Activated naive CD8-positive, alpha-beta T cell (primary cell): ENCODE results near the gene CCDC187.

Source experiments
- H3K27ac Mint-ChIP-seq: one replicate; pipeline ENCODE4 v1.8.0; 2021; ENCODE audit warnings: mixed read lengths
- H3K27me3 Mint-ChIP-seq: one replicate; pipeline ENCODE4 v1.8.0; 2021; ENCODE audit warnings: mixed read lengths
- H3K36me3 Mint-ChIP-seq: one replicate; pipeline ENCODE4 v1.8.0; 2021; ENCODE audit warnings: mixed read lengths
- H3K4me1 Mint-ChIP-seq: one replicate; pipeline ENCODE4 v1.8.0; 2021; ENCODE audit warnings: low read depth, mixed read lengths
- H3K4me3 Mint-ChIP-seq: one replicate; pipeline ENCODE4 v1.8.0; 2021; ENCODE audit warnings: mild to moderate bottlenecking, mixed read lengths
- H3K9me3 Mint-ChIP-seq: one replicate; pipeline ENCODE4 v1.8.0; 2021; ENCODE audit warnings: low read depth, mixed read lengths

CCDC187 gene

DNA sequence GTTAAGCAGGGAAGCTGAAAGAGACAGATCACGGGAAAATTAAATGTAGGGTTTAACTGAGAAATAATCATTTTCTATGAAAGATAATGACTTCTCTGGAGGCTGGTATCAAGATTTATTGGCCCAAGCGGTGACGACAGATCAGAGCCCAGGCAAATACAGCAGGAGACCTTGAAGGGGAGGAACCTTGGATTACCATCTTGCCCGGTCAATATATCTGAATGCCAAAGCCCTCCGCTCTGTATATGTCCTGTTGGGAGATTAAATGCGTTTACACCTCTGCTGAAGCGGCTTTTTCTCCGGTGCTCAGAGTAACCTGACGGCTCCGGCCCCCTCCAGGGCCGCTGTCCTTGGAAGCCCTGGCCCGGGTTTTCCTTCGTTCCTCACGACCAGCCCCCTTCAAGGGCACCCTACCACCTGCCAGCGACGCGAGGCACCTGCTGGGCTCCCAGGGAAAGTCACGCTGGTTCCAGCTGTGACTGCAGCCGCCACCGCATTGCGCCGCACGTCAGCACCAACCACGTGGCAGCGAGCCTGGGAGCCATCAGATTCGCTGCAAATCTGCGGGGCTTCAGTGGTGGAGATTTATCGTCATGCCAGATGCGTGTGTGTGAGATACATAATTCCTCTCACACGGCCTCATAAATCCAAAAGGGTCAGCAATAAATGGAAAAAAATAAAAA lies 53.9 kb downstream of the CCDC187 start:
- H3K4me1 Mint-ChIP-seq: peaks cover 3% of the 10 kb centered on the region
- no peaks in the 10 kb centered on the region for H3K9me3 Mint-ChIP-seq
- H3K36me3 Mint-ChIP-seq: no peaks in the 10 kb centered on the region
- H3K27me3 Mint-ChIP-seq: no peaks in the 10 kb centered on the region
- no peak overlapping the region for H3K4me3 Mint-ChIP-seq
- no peak overlapping the region for H3K27ac Mint-ChIP-seq

DNA sequence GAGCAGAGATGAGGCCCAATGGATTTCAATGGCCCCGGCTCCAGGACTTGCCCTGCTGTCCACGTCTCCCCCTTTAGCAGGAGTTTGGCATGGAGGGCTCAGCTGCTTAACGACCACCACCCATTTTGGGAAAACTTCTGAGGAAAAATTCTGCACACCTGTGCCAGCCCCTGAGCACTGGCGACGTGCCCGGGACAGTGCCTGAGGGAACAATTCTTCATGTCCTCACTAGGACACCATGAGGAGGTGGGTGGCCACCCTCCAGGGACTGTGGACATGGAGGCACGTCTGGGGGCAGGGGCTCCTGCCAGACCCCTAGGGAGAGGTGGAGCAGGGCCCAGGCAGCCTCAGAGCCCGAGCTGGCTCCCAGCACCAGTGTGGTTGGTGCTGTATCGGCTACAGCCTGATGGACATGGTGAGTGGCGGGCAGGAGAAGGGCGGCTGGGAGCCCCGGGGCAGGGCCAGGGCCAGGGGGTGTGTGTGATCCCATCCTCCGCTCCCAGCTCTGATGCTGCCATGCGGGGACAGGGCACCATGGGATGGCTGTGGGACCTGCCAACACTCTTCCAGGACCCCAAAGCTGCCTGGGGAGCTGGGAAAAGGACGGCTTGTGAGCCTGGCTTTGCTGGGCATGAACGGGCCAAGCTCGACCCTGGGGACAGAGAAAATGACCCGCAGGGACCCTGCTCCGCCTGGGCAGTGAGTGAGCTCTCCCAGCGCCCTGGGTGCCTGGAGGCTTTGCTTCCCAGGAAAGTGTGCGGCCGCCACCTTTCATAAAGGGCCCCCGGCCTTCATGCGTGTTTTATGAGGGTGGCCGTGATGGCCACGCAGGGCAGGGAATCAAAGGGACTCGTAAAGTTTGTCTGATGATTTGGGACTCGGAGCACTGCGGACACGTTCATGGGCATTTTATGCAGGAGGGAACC lies 54.7 kb downstream of the CCDC187 start:
- Mint-ChIP-seq H3K4me1 (peaks cover 11% of the 10 kb centered on the region), H3K9me3 (no peaks in the 10 kb centered on the region), H3K27me3 (no peaks in the 10 kb centered on the region), H3K36me3 (no peaks in the 10 kb centered on the region), H3K27ac (no peak overlapping the region), H3K4me3 (no peak overlapping the region)

DNA sequence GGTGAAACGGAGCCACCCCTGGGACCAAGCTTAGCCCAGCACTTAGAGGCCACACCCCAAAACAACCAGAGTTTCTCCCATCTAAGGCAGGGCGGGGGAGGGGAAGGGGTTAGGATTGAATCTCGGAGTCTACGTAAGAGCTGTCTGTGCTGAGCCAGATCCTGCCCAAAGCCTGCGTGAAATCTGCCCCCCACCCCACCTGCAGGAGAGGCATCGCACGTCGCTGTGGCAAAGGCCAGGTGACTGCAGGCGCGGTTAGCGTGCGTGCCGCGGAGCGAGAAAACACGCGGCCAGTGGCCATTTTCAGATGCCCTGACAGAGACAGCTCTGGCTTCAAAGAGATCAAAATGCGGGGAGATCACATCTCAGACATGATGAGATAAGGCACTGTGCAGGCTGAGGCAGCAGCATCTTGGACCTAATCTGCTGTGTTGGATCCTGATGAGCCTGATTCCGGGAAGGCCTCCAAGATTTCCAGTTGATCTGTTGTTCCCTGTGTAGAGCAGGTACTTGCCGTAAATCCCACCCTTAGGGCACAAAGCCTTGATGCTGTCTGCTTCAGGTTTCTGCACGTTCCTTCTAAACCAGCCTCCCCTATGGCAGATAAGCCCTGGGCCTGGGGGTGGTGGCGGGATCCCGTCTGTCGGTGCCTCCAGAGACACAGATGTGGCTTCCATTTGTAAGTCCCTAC lies 55.8 kb downstream of the CCDC187 start:
- Mint-ChIP-seq H3K27me3 (no peaks in the 10 kb centered on the region), H3K9me3 (no peaks in the 10 kb centered on the region), H3K36me3 (no peaks in the 10 kb centered on the region), H3K4me3 (no peak overlapping the region), H3K27ac (no peak overlapping the region), H3K4me1 (peaks cover 22% of the 10 kb centered on the region)

DNA sequence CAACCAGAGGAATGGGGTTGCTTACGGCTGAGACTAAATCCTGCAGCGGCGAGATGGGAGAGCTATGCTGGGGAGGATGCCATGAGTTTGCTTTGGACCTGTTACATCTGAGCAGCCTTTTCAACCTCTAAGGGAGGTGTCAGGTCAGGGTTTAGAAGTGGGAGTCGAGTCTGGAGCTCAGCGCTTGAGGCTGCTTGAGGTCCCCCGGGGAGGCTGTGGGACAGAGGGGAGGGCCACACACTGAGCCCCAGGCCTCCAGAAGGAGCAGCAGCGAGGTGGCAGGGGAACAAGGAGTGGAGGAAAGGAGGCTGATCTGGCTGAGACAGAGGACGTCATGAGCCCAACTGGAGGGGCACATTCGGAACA lies 56.4 kb downstream of the CCDC187 start:
- H3K9me3 Mint-ChIP-seq: no peaks in the 10 kb centered on the region
- H3K4me3 Mint-ChIP-seq: peak overlapping the region; percentile 7
- H3K36me3 Mint-ChIP-seq: no peaks in the 10 kb centered on the region
- H3K27me3 Mint-ChIP-seq: no peaks in the 10 kb centered on the region
- H3K27ac Mint-ChIP-seq: no peak overlapping the region
- H3K4me1 Mint-ChIP-seq: peaks cover 27% of the 10 kb centered on the region

DNA sequence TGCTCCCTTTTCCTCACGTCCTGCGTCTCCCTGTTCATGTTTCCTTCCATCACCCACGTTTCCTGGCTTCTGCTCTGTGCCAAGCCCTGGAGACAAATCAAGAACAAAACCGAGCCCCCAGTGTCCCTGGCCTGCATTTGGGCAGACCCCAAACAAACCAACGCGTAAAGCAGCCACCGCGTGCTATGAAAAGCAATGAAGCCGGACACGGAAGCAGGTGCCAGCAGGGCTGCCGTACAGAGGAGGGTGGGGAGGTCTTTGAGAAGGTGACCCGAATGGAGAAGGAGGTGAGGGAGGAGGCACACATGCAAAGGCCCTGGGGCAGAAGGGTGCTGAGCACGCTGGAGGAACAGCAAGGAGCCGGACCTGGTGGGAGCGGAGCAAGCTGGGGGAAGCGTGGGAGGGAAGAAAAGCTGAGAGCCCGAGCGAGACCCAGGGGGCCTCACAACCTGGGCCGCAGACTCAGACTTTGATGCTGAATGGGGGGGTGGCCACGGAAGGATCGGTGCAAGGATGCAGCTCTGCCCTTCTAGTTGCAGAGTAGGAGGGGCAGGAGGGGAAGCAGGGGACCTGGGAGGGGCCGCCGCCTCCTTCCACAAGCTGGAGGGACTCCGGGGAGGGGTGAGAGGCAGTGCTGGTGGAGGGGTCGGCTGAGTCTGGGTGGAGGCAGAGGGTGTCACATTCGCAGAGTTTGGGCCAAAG lies 56.9 kb downstream of the CCDC187 start:
- Mint-ChIP-seq H3K27ac (no peak overlapping the region), H3K4me3 (peak overlapping the region; percentile 7), H3K36me3 (no peaks in the 10 kb centered on the region), H3K27me3 (no peaks in the 10 kb centered on the region), H3K4me1 (peaks cover 29% of the 10 kb centered on the region), H3K9me3 (no peaks in the 10 kb centered on the region)

DNA sequence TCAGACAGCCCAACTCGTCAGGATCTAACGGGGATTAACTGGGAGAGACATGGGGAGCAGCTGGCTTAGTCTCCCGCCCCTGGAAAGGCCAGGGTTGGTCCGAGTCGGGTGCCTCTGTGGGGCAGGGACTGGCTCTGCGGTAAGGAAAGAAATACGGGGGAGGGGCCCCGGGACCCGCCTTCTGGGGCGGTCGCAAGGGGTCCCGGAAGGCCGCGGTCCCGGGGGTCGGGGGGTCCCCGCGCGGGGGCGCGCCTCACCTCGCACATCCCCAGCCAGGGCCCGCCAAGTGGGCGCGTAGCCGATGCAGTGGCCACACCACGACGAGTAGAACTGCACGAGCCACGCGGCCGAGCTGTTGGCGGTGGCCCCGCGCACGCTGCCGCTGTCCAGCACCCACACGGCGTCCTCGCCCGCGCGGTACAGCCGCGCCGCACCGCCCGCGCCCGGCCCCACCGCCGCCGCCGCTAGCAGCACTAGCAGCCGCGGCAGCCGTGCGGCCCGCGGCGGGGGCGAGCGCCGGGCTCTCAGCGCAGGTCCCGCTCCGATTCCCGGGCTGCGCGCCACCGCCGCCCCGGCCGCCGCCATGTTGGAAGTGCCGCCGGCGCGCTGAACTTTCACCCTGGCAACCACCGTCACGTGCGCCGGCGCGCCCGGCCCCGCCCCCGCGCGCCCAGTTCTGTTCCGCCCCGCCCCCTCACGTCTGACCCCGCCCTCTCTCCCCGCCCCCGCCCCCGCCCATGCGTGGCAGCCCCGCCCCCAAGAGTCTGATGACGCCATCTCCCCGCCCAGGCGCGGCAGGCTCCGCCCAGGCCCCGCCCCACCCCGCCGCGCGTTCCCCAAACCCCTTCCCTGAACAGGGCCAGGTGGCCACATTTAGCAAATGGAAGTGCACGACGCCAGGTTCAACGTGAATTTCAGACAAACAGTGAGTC lies 58.4 kb downstream of the CCDC187 start, which contains the start of gene QSOX2:
QSOX2 (minus strand) TSS at position 594 of the 932 bp plus-strand sequence; CDS start at position 585, 9 bp downstream.
- peak within 1 kb of the TSS; percentile 98 for H3K27ac Mint-ChIP-seq
- H3K27me3 Mint-ChIP-seq: no peaks in the 10 kb centered on the region
- H3K36me3 Mint-ChIP-seq: no peaks in the 10 kb centered on the region
- H3K9me3 Mint-ChIP-seq: no peaks in the 10 kb centered on the region
- H3K4me3 Mint-ChIP-seq: peak within 1 kb of the TSS; percentile 100
- H3K4me1 Mint-ChIP-seq: peaks cover 37% of the 10 kb centered on the region

DNA sequence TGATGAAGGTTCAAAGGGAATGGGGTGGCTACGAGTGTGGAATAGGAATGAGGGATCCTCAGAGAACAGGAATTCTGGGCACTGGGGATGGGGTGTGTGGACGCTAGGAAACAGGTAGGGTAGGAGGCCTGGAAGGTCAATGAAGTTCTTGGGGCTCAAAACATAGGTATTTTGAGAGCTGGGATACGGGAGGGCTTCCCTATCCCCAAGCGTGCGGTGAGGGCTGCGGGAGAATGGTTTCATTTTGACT lies 59.0 kb downstream of the CCDC187 start:
- Mint-ChIP-seq H3K9me3 (no peaks in the 10 kb centered on the region), H3K27ac (peak overlapping the region; percentile 98), H3K4me1 (peaks cover 37% of the 10 kb centered on the region), H3K27me3 (no peaks in the 10 kb centered on the region), H3K4me3 (peak overlapping the region; percentile 100), H3K36me3 (no peaks in the 10 kb centered on the region)

DNA sequence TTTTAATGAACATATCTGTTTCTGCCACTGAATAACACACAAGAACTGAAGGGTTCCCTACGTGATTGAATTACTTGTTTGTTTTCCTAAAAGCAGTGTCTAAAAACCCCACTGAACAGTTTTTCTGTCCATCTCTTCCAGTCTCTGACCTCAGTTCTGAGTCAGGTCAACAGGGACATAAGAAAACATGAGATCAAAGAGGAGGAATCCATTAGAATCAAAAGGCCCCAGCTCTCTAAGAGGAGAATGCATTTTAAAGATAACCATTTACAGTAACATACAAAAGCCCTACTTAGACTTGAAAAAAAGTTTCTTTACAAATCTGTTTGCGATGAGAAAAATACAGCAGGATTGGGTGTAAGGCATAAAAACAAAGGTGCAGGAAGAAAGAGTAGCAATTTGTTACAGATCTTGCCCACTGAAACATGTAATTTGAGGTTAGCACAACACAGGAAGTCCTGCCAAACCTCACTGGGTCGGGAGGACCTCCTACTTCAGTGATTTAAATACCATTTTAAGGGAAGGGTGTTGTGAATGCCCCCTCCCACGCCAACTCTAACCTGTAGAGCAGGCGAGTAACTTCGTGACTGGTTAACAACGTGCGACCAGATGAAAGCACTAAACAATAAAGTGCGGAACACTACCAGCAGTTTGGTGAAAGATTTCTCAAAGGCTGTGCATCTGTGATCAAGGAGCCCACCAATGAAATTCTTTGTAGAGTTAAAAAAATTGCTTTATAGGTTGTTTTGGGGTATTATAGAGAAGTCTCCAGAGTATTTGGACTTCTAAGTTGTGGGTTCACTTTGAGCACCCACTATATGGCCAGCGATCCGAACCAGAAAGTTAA lies 59.5 kb downstream of the CCDC187 start:
- Mint-ChIP-seq H3K27ac (peak overlapping the region; percentile 98), H3K36me3 (no peaks in the 10 kb centered on the region), H3K9me3 (no peaks in the 10 kb centered on the region), H3K4me3 (peak overlapping the region; percentile 100), H3K4me1 (peaks cover 42% of the 10 kb centered on the region), H3K27me3 (no peaks in the 10 kb centered on the region)

DNA sequence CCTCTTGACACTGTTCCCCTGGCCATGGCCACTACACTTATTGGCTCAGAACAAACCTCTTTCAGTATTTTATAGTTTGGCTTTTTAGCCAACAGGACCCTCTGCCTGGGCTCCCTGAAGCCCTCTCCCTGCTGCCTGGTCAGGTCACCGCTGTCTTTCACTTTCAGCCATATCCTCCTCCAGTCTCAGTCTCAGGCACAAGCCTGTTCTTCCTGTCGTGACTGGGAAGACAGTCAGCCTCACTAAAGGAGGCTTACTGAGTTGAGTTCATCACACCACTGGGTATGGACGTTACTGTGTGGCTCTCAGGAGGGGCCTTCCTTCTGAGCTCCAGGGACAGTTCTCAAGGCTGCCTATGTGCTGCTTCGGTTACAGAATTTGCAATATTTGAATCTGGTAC lies 60.3 kb downstream of the CCDC187 start:
- Mint-ChIP-seq H3K27me3 (no peaks in the 10 kb centered on the region), H3K36me3 (no peaks in the 10 kb centered on the region), H3K4me1 (peaks cover 47% of the 10 kb centered on the region), H3K27ac (peak overlapping the region; percentile 98), H3K4me3 (peak overlapping the region; percentile 100), H3K9me3 (no peaks in the 10 kb centered on the region)

DNA sequence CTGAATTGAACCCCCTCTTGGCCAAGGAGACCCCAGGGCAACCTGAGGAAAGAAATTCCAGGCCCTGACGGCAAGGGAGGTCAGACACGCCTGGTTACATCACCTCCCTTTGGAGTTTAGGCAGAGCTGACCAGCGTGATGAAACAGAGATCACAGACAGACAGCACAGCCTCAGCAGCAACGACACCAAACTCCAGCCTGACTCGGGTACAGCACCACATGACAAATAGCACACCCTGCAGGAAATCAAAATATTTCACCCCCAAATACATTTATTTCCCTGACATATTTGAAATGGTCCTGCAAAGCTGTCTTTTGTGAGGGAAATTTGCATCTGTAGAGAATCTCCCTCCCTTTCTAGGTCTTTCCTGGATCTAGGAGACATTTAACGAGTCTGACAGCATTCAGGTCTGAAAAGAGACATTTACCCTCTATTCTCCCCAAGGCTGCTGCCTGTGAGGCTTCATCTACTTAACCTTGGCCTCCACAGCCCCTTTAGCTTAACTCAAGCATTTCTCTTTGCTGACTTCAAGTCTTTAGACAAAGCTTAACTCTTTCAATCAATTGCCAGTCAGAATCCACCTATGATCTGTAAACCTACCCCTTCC lies 60.9 kb downstream of the CCDC187 start:
- Mint-ChIP-seq H3K27ac (peak overlapping the region; percentile 98), H3K9me3 (no peaks in the 10 kb centered on the region), H3K4me3 (peak overlapping the region; percentile 100), H3K36me3 (no peaks in the 10 kb centered on the region), H3K27me3 (no peaks in the 10 kb centered on the region), H3K4me1 (peaks cover 51% of the 10 kb centered on the region)

DNA sequence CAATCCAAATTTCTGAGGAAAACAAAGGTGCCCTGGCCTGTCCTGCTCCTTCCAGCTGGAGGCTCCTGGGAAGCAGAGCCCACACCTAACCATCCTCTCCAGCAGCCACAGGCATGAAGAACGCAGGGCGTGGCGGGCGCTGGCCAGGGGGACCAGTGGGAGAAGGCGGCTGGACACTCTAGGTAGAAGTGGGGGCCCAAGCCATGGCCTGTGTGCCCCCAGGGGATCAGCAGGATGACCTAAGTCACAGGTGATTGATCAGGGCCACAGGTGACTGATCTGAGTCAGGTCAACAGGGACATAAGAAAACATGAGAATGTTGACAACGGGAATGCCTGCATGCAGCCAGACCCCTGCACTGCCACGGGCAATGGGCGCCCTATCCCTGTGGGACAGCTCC lies 61.6 kb downstream of the CCDC187 start:
- H3K4me3 Mint-ChIP-seq: no peak overlapping the region
- H3K27me3 Mint-ChIP-seq: no peaks in the 10 kb centered on the region
- H3K27ac Mint-ChIP-seq: no peak overlapping the region
- H3K4me1 Mint-ChIP-seq: peaks cover 51% of the 10 kb centered on the region
- H3K36me3 Mint-ChIP-seq: no peaks in the 10 kb centered on the region
- no peaks in the 10 kb centered on the region for H3K9me3 Mint-ChIP-seq

DNA sequence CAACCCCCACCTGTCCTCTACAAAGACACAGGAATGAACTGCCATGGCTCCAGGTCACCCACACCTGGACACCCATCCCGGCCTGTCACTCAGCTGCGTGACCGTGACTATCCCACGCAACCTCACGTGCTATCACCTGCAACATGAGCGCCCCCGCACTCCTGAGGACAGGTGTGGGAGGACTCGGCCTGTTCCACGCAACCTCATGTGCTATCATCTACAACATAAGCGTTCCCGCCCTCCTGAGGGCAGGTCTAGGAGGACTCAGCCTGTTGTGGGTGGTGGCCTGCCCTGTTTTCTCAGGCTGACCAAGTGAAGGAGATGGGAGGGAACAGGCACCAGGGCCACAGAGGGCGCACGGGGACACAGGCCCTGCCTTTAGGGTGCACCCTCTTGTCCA lies 62.4 kb downstream of the CCDC187 start:
- Mint-ChIP-seq H3K9me3 (no peaks in the 10 kb centered on the region), H3K27ac (no peak overlapping the region), H3K4me3 (no peak overlapping the region), H3K36me3 (no peaks in the 10 kb centered on the region), H3K27me3 (no peaks in the 10 kb centered on the region), H3K4me1 (peaks cover 51% of the 10 kb centered on the region)

DNA sequence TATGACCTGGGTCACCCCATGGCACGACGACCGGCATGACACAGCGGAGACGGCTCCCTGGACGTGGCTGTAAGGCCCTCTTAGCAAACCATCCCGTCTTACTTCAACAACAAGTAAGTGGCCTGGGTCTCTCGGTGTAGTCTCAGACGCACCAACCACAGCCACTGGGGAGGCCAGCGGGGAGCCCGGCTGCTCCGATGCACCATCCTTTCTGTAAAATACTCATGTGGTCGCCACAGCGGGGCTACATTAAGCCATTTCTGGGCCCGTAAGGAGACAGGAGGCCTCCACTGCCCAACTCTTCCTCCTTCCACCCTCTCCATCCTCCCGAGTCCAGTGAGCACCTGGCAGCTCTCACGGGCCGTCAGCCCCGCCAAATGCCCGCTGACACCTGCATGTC lies 63.0 kb downstream of the CCDC187 start:
- Mint-ChIP-seq H3K27me3 (no peaks in the 10 kb centered on the region), H3K36me3 (no peaks in the 10 kb centered on the region), H3K9me3 (no peaks in the 10 kb centered on the region), H3K4me3 (no peak overlapping the region), H3K4me1 (peaks cover 49% of the 10 kb centered on the region), H3K27ac (no peak overlapping the region)
